H4 (cell line): ENCODE results near the gene KCNG2. TPM values are rescaled to one million over a fixed set of nuclear protein-coding genes. Genes with fewer than 3 reads are reported as not detected.

Source experiments
- DNase-seq: peaks from one replicate; pipeline ENCODE4 v3.0.0-alpha.2; 2015; ENCODE audit warnings: low spot score
- total RNA-seq: library from RNA; depleted of rRNA; stranded (reverse); fragments of >200 nt; shearing (Covaris generic); gene quantifications from 2 replicates; pipeline ENCODE4 v1.2.3, GENCODE V29; 2014

KCNG2 gene
- total RNA-seq, 1 experiment from 2014 or later = not detected

DNA sequence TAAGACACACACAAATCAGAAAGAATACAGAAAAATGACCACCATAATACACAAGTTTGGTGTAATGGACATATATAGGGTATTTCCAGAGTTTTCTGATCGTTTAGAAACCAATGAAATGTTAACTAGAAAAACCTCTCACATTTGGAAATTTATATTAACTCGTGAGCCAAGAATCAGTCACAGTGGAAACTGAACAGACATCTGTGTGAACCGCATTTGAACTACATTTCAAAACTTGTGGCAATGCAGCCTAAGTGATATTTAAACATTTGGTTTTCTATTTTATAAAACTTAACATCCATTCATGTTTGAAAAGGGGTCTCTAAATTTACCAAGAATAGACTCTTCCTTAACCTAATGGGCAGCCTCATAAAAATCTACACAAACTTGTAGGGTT lies 29.0 kb upstream of the KCNG2 start:
- no peak for DNase-seq

DNA sequence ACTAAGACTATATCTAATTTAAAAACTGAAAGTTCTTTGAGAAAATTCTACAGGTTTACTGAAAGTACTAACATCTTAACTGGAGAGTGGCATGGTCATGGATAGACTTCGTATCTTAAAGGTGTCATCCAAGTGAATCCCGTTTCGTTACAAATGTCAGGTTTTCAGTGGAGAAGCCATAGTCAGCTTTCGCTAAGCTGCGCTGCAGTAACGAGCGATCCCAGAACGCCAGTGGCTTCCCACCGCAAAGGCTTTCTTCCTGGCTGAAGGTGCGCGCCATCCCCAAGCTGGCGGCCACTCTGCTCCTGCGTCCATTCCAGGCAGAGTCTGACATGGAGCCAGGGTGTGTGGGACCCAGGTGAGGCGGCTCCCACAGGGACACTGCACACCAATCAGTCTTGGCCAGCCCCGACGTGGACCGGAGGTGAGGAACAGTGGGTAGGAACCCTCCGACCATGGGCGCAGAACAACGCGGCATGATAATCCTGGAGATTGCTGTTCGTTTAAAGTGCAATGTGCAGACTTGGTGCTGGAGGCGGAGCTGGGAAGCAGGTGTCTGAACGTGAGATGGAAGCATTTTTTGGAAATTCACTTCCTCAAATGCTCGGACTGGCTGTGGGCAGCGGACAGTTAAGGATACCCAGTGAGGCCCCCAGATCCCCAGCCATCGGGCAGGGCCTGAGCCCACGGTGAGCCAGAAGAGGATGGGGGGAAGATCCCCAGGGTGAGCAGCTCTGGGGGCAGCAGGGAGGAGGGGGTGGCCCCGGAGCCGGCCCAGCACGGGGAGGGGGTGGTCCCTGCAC lies 27.8 kb upstream of the KCNG2 start:
- no peak for DNase-seq

DNA sequence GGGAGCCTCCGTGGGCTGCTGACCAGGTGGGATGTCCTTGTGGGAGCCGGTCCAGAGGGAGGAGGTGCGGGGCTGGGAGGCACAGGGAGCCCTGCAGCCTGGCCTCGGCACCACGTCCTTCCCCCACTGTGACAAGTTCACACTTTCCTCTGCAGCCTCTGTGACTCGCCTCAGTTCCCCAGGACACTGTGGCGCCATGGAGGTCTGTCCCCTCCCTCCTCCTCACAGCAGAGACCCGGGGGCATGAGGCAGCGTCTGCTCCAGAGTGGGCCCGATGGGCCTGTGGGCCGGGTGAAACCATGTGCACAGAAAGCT lies 27.3 kb upstream of the KCNG2 start:
- no peak for DNase-seq

DNA sequence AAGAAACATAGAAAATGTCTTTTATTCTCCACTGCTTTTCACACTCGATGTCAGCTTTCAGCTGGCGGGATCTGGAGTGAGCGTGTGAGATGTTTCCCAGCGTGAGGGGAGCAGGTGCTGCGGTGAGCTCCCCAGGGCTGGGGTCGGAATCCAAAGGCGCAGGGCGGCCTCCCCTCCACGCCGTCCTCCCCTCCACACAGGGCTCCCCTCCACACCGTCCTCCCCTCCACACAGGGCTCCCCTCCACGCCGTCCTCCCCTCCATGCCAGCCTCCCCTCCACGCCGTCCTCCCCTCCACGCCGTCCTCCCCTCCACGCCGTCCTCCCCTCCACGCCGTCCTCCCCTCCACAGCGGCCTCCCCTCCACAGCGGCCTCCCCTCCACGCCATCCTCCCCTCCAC lies 26.9 kb upstream of the KCNG2 start:
- no peak for DNase-seq

DNA sequence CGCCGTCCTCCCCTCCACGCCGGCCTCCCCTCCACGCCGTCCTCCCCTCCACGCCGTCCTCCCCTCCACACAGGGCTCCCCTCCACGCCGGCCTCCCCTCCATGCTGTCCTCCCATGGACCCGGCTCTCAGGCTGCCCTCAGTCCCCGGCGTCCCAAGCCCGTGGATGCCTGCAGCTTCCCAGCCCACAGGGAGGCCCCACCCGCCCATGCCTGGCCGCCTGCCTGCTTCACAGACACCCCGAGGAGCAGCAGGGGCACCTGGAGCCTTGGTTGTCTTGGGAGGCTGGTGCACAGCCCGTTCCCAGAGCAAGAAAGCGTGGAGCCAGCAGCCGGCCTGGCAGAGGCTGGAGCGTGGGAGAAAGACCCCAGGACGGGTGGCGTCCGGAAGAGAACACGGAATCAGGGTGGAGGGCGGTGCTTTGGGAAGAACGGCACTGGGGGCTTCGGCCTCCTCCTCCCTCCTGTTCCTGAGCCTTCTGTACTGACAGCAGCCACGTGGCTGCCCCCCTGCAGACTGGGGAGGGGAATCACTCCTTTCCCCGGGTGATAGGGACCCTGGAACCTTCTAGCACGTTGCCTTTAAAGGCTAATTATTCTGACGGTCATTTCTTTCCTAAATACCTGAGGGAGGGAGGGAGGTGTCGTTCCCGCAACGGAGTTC lies 26.2 kb upstream of the KCNG2 start:
- no peak for DNase-seq

DNA sequence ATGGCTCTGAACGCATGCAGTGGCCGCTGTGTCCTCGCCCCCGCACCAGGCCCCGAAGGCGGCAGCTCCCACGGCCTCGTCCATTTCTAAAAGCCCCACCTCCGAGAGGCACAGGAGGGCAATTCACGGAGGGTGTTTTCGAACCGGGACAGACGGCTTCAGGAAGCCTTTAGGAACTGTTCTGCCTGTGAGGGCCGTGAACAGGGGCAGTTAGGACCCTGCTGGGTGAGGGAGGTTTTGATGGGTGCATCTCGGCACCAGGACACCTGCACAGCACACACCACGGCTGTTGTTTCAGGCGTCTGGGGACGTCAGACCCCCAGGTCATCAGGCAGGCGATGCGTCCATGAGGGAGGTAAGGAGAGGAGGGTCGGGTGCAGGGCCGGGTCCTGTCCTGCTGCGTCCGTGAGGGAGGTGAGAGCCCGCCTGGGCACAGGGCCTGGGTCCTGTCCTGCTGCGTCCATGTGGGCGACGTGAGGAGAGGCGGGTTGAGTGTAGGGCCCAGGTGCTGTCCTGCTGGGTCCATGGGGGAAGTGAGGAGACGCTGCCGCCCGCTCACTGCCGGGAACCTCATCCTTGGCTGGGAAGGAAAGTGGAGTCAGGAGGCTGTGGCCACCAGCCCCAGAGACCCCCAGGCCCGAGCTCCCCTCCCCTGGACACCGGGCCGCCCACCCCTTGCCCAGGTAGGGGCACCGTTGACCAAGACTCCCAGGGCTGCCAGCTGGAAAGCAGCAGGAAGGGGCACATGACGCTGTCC lies 25.5 kb upstream of the KCNG2 start:
- DNase-seq = no peak

DNA sequence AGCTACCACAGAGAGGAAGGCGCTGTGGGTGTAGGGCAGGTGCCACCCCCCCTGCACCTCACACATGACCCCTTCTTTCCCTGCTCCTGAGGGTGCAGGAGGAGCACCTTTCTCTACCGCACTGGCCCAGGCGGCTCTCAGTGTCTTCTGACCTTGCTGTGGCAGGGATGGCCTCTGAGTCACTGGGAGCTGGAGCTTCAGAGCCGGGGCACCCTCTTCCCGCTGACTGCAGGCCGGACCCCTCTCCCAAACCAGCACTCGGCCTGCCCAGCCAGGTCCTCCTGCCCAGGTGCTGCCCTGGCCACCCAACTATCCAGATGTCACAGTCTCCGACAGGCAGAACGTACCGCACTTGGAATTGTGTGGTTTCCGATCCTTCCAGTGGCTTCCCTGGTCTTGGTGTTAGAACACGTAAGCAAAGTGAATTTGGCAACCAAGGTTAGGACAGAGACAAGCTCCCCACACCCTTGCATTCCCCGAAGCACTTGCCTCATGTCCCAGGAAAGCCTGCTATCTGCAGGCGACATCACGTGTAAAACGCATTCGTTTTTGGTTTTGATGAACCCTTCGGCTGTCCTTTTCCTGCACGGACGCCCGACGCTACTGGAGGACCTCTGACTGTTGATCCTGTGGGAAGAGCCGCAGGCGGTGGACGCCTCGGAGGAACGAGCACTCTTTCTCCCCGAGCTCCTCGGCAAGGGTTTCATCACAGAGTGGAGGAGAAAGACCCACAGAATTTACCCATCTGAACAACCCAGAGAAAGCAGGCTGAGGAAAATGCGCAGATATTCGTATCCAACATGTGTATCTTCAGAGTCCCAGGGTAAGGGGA lies 24.7 kb upstream of the KCNG2 start:
- DNase-seq = no peak

DNA sequence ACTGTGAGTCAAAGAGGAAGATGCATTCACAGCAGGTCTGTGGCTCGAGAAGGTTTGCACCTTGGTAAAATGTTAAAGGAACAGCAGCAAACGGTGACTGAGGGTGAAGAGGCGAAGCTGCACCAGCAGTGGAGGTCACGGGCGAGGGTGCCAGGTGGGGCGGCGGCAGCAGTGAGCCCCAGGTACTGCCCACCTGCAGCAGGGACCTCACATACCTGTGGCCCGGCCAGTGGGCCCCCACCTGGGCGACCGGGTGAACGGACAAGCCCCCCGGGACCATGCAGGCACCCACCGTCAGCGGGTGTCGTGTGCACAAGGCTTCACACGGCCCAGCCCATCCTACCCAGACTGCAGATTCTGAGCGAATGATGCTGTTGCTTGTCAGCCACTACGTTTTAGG lies 23.6 kb upstream of the KCNG2 start:
- DNase-seq = no peak

DNA sequence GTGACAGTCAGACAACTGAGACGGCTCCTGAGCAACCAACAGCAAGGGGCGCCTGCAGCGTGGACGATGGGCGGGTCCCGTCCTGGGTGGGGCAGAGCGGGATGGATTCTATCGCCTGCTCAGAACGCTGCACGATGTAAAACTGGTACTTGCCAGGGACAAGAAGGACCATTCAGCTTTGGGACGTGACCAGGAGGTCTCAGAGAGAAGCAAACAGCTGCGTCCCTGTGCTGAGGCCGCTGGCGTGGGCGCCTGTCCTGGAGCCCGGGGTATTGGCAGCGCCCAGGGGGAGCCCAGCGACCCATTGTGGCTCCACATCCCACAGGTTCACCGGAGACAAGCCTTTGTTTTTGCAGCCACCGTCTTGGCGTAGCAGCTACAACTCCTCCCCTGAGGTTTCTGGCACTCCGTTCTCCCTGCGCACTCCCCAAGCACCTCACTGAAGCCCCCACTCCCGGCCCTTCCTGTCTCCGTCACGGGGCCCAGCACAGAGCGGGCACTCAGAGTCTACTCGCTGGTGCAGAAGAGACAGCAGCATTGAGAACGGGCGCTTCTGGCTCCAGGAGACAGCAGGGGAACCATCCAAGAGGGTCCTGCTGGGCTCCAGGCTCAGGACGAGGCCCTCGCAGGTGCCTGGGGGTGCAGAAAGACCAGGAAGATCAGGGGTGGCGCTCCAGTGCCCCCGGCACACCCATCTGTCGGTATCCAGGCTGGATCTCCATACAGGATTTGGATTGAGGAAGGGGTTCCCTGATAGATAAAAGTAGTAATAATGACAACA lies 22.1 kb upstream of the KCNG2 start:
- DNase-seq = no peak

DNA sequence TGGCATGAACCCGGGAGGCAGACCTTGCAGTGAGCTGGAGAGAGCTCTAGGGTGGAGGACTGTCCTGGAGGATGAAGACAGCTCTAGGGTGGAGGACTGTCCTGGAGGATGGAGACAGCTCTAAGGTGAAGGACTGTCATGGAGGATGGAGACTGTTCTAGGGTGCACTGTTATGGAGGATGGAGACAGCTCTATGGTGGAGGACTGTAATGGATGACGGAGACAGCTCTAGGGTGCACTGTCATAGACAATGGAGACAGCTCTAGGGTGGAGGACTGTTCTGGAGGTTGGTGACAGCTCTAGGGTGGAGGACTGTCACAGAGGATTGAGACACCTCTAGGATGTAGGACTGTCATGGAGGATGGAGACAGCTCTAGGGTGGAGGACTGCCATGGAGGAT lies 21.1 kb upstream of the KCNG2 start:
- no peak for DNase-seq

DNA sequence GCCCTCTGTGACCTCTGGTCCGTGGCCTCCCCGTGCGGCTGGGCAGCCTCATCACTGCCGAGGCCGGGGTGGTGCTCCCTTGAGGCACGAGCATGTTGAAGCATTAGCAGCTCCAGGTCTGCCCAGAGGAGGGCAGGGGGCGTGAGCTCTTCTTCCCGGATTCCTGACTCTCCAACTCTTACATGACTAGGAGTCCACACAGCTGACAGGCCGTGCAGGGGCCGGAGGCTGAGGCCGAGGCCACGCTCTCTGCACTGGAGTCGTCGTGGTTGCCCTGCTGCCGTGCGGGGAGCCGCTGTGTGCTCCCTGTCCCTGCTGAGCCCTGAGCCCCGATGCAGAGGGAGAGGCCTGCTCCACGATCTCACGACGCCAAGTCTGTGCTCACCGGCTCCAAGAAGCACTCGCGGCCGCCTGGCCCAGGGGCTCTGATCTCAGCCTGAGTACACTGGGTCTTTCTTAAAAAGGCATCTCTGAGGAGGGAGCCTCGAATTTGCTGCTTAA lies 19.4 kb upstream of the KCNG2 start:
- no peak for DNase-seq

DNA sequence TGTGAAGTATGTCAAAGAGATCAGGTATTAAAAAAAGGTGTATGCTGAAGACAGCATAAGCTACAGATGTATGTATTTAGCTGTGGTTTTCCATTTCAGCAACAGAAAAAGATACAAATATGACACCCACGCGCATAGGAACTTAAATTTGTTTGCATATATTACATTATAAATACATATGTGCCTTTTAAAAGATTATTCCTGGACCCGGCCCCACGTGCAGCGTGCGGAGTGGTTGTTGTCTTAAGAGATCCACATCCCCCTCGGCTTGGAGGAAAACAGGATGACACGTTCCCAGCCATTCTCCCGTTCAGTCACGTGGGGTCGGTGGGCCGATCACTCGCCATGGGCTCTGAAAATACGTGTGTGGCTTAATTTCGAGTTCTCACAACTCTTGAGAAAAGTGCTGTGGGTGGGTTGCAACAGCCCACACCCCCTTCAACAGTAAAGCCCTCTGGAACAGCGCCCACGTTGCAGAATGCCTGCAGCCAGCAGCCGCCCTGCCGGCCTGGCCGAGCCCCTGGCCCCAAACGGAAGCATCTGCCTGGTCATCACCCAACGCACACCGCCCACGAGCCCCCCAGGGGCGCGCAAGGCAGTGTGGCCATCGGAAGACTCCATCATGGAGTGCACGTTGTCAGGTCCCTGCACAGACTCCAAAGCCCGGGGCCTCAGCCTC lies 18.6 kb upstream of the KCNG2 start:
- DNase-seq = no peak

DNA sequence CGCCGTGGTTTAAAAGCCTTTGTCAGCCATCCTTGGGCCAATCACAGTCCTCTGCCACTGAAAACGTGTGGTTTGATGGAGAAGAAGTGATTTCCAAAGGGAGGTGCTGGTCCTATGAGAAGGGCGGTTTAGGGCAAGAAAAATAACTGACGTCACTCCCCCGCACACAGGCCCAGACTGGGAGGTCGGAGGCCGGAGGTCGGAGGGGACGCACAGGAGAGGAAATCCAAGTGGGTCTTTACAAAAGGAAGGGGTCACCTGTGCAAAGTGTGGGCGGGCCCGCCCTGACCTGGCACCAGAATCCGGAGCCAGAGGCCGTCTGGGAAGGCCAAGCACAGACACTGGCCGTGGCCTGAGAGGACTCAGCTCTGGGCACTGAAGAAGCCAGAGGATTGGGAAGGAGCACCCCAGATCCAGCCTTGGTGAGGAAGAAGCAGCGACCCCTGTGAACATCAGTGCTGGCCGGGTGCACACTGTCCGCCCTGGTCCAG lies 18.0 kb upstream of the KCNG2 start:
- DNase-seq = no peak

DNA sequence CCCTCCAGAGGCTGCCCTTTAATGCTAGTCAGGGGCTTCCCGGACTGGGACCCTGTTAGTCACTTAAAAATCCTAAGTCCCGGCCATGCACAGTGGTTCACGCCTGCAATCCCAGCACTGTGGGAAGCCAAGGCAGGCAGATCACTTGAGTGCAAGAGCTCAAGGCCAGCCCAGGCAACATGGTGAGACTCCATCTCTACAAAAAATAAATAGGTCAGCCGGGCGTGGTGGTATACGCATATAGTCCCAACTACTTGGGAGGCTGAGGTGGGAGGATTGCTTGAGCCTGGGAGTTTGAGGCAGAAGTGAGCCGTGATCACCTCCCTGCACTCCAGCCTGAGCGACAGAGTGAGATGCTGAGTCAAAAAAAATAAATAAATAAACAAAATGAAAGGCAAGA lies 17.2 kb upstream of the KCNG2 start:
- no peak for DNase-seq

DNA sequence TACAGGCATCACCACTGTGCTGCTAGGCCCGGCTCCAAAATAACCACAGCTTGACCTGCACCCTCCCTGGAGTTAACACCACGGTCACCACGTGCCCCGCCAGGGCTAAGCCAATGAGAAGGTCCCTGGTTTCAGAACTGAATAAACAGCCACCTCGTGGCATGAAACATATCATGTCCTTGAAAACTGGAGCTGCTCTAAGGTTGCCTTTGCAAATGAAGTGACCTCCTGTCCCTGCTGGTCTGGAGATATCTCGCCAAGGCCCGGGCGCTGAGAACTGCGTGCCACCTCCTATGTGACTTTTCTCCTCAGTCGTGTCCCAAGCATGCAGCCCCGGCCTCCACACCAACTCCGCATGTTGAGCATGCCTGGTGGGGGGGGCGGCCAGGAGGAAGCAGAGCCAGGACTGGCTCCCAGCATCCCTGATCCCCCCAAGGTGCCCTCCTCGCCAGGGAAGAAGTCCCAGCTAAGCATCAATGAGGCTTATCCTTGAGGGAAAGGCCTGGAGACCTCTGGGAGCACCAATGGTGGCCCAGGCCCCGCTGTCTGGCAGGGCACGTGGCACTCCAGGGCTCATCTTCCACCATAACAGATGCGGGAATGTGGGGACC lies 16.3 kb upstream of the KCNG2 start:
- no peak for DNase-seq

DNA sequence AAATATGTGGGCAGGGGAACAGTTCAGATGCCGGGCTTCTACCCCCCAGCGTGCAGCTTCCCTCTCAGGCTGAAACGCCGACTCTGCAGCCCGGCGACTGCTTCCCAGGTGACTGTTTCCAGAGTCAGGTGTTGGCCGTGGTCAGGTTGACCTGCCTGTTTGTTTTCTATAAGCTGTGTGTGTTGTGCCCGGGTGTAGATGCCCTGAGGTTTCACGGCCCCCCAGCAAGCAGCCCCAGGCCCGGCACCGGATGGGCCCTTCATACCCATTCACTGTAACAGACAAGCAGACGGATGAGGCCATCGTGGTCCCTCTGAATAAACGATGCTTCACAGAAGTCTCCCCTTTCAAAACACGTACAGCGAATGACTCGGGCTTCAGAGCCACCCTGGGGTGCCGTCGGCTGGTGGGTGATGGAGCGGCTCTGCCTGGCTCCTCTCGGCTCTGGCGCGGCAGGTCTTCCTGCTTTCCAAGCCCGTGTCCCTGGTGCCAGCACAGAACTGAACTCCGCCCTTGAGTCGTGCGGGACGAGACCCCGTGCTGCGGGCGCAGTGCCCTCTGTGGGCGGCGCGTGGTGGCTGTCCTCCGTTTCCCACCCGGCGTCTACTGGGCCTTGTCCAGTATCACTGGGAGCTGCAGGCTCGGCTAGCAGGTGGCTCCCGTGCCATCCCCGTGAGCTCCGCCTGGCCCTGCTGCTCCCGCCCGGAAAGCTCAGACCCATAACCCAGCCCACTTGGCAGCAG lies 15.0 kb upstream of the KCNG2 start:
- DNase-seq = no peak

DNA sequence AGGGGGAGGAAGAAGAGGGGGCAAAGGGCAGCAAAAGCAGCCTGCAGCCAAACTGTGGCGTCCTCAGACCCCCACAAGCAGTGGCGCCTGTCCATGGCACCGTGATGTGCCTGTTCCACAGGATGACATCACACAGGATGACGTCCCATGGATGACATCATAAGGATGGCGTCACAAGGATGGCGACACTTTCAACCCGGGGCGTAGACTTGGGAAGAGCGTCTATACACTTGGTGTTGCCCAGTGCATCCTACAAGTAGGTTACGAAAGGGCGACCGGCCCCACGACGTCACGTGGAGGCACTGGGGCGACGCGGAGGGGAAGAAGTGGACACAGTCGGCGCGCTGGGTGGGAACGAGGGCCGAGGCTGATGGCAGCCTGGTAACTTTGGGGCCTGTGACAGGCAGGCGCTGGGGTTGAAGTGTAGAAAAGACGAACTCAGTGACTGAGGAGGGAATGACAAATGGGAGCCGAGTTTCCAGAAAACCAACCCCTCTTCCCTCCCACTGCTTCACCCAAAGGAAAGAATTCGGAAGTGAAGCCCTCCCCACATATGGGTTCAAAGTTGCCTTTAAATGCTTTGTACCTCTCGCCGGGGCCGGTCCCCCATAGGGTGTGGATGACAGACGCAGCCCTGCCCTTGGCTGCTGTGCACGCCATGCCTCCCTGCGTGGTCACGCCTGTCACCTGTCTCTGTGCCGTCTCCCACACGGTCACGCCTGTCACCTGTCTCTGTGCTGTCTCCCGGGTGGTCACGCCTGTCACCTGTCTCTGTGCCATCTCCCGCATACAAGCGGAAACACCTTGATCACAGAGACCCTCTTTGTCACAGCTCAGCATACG lies 13.4 kb upstream of the KCNG2 start:
- DNase-seq = no peak
